ENCODE results near the gene TNN.

The TNN gene

DNA sequence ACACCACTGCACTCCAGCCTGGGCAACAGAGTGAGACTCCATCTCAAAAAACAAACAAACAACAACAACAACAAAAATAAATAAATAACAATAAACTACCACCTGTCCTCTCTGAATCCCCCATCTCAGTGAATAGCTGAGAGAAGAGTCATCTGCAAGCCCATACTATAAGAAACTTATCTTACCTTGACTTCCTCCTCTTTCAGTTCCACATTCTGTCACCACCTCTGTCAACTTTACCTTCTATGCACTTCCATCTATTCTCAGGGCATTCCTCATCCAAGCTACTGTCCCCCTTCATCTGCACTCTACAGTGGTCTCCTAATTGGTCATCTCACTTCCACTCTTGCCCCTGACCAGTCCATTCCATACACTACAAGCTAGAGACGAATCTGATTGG lies 66.9 kb downstream of the TNN start:
- TF ChIP-seq, protein P1, sequence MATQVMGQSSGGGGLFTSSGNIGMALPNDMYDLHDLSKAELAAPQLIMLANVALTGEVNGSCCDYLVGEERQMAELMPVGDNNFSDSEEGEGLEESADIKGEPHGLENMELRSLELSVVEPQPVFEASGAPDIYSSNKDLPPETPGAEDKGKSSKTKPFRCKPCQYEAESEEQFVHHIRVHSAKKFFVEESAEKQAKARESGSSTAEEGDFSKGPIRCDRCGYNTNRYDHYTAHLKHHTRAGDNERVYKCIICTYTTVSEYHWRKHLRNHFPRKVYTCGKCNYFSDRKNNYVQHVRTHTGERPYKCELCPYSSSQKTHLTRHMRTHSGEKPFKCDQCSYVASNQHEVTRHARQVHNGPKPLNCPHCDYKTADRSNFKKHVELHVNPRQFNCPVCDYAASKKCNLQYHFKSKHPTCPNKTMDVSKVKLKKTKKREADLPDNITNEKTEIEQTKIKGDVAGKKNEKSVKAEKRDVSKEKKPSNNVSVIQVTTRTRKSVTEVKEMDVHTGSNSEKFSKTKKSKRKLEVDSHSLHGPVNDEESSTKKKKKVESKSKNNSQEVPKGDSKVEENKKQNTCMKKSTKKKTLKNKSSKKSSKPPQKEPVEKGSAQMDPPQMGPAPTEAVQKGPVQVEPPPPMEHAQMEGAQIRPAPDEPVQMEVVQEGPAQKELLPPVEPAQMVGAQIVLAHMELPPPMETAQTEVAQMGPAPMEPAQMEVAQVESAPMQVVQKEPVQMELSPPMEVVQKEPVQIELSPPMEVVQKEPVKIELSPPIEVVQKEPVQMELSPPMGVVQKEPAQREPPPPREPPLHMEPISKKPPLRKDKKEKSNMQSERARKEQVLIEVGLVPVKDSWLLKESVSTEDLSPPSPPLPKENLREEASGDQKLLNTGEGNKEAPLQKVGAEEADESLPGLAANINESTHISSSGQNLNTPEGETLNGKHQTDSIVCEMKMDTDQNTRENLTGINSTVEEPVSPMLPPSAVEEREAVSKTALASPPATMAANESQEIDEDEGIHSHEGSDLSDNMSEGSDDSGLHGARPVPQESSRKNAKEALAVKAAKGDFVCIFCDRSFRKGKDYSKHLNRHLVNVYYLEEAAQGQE (IDR thresholded peaks at IDR 0.05; ENCODE audit: low read depth): no peak
- TF ChIP-seq TAF1 (IDR thresholded peaks at IDR 0.05; ENCODE audit: low read depth) (no peak), CEBPB (IDR thresholded peaks at IDR 0.05) (no peak), USF1 (IDR thresholded peaks at IDR 0.05) (no peak), EGR1 (IDR thresholded peaks at IDR 0.05) (no peak), CREB1 (IDR thresholded peaks at IDR 0.05; ENCODE audit: low read depth) (no peak), FOXM1 (IDR thresholded peaks at IDR 0.05; ENCODE audit: borderline replicate concordance, low read depth) (no peak), TEAD4 (IDR thresholded peaks at IDR 0.05) (no peak), EP300 (IDR thresholded peaks at IDR 0.05; ENCODE audit: borderline replicate concordance) (no peak), TCF12 (IDR thresholded peaks at IDR 0.05; ENCODE audit: low read depth) (no peak)

- TF ChIP-seq RAD21 (IDR thresholded peaks at IDR 0.05; ENCODE audit: low read depth) (no peak), CREB1 (IDR thresholded peaks at IDR 0.05; ENCODE audit: low read depth) (no peak)
Observed at GRCh38 chr1:175136246-175136645, 68.6 kb downstream of the TNN start.

DNA sequence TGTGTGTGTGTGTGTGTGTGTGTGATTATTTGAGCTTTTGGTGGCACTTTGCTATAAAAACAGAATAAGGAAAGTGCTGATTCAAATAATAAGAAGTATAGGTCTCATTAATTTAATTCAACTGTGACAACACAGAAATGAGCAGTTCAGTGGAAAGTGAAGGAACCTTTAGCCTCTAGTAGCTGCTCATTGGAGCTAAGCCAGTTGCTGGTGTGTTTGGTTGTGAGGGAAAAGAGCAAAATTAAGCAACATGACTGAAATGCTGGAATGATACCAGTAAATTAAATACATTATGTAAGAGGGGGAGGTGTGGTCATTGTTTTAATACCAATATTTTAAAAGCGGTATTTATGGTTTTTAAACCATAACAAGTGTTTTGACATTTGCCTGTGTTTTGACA lies 69.7 kb downstream of the TNN start:
- TF ChIP-seq, protein P1 (IDR thresholded peaks at IDR 0.05; ENCODE audit: low read depth): no peak
- no peak for TF ChIP-seq FOXM1 (IDR thresholded peaks at IDR 0.05; ENCODE audit: borderline replicate concordance, low read depth)
- no peak for TF ChIP-seq NFIC (IDR thresholded peaks at IDR 0.05)
- no peak for TF ChIP-seq EP300 (IDR thresholded peaks at IDR 0.05; ENCODE audit: borderline replicate concordance)
- TF ChIP-seq MAX (IDR thresholded peaks at IDR 0.05): no peak
- no peak for TF ChIP-seq YY1 (IDR thresholded peaks at IDR 0.05; ENCODE audit: low read depth)

DNA sequence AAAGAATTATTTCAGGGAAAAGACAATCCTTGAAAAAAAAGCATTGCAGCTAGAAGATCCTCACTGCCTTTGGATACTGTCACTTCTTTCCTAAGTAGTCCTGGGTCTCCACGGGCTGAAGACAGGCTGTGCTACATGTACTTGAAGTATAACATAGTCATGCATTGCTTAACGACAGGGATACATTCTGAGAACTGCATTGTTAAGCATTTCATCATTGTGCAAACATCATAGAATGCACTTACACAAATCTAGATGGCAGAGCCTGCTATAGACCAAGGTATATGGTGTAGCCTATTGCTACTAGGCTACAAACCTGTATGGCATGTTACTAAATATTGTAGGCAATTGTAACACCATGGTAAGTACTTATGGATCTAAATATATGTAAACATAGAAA lies 70.9 kb downstream of the TNN start:
- no peak for TF ChIP-seq TCF12 (IDR thresholded peaks at IDR 0.05; ENCODE audit: low read depth)
- TF ChIP-seq MAX (IDR thresholded peaks at IDR 0.05): no peak
- TF ChIP-seq NFIC (IDR thresholded peaks at IDR 0.05): no peak
- TF ChIP-seq EGR1 (IDR thresholded peaks at IDR 0.05): no peak
- TF ChIP-seq USF1 (IDR thresholded peaks at IDR 0.05): no peak
- TF ChIP-seq FOXM1 (IDR thresholded peaks at IDR 0.05; ENCODE audit: borderline replicate concordance, low read depth): no peak
- TF ChIP-seq EP300 (IDR thresholded peaks at IDR 0.05; ENCODE audit: borderline replicate concordance): no peak
- TF ChIP-seq CEBPB (IDR thresholded peaks at IDR 0.05): no peak
- no peak for TF ChIP-seq YY1 (IDR thresholded peaks at IDR 0.05; ENCODE audit: low read depth)
- TF ChIP-seq, protein P1 (IDR thresholded peaks at IDR 0.05; ENCODE audit: low read depth): no peak
- TF ChIP-seq TAF1 (IDR thresholded peaks at IDR 0.05; ENCODE audit: low read depth): no peak
- TF ChIP-seq ZBTB7A (IDR thresholded peaks at IDR 0.05; ENCODE audit: low read depth): no peak
- TF ChIP-seq TEAD4 (IDR thresholded peaks at IDR 0.05): no peak
- no peak for TF ChIP-seq RAD21 (IDR thresholded peaks at IDR 0.05; ENCODE audit: low read depth)
- no peak for TF ChIP-seq CREB1 (IDR thresholded peaks at IDR 0.05; ENCODE audit: low read depth)

- TF ChIP-seq, protein P1 (IDR thresholded peaks at IDR 0.05; ENCODE audit: low read depth): no peak
- no peak for TF ChIP-seq FOXM1 (IDR thresholded peaks at IDR 0.05; ENCODE audit: borderline replicate concordance, low read depth)
- TF ChIP-seq USF1 (IDR thresholded peaks at IDR 0.05): no peak
- no peak for TF ChIP-seq EP300 (IDR thresholded peaks at IDR 0.05; ENCODE audit: borderline replicate concordance)
- TF ChIP-seq RAD21 (IDR thresholded peaks at IDR 0.05; ENCODE audit: low read depth): no peak
- no peak for TF ChIP-seq CEBPB (IDR thresholded peaks at IDR 0.05)
- no peak for TF ChIP-seq TAF1 (IDR thresholded peaks at IDR 0.05; ENCODE audit: low read depth)
- no peak for TF ChIP-seq TEAD4 (IDR thresholded peaks at IDR 0.05)
- TF ChIP-seq NFIC (IDR thresholded peaks at IDR 0.05): no peak
- no peak for TF ChIP-seq MAX (IDR thresholded peaks at IDR 0.05)
- no peak for TF ChIP-seq ZBTB7A (IDR thresholded peaks at IDR 0.05; ENCODE audit: low read depth)
- no peak for TF ChIP-seq EGR1 (IDR thresholded peaks at IDR 0.05)
- no peak for TF ChIP-seq YY1 (IDR thresholded peaks at IDR 0.05; ENCODE audit: low read depth)
- TF ChIP-seq CREB1 (IDR thresholded peaks at IDR 0.05; ENCODE audit: low read depth): no peak
- no peak for TF ChIP-seq TCF12 (IDR thresholded peaks at IDR 0.05; ENCODE audit: low read depth)
Observed at GRCh38 chr1:175145899-175146528, 78.4 kb downstream of the TNN start.

Data from Ishikawa (cell line).